GM10248 (cell line): ENCODE measurements around the gene ANKH.

ENCODE experiments used
- CTCF ChIA-PET: fragments of 300-600 bp; sonication (Branson Sonifier 250); formaldehyde crosslinking; extraction: SDS; loops from one replicate; lab custom pipeline; 2021; ENCODE audit warnings: antibody characterized with exemption; lab: Yijun Ruan, JAX
- POLR2A ChIA-PET: fragments of 350-650 bp; sonication (Branson Sonifier 250); formaldehyde crosslinking; extraction: SDS; loops from one replicate; lab custom pipeline; 2020; ENCODE audit warnings: antibody characterized with exemption; lab: Yijun Ruan, JAX
- DNase-seq: peaks from one replicate; pipeline ENCODE4 v3.0.0; 2012; ENCODE audit errors: extremely low spot score
- TF ChIP-seq, protein P1 (sequence below): IDR thresholded peaks from 2 replicates; pipeline ENCODE4 v1.5.1; 2012; ENCODE audit warnings: mild to moderate bottlenecking, low read depth; ENCODE audit errors: extremely low read depth, missing control alignments, control extremely low read depth

ANKH gene

DNA sequence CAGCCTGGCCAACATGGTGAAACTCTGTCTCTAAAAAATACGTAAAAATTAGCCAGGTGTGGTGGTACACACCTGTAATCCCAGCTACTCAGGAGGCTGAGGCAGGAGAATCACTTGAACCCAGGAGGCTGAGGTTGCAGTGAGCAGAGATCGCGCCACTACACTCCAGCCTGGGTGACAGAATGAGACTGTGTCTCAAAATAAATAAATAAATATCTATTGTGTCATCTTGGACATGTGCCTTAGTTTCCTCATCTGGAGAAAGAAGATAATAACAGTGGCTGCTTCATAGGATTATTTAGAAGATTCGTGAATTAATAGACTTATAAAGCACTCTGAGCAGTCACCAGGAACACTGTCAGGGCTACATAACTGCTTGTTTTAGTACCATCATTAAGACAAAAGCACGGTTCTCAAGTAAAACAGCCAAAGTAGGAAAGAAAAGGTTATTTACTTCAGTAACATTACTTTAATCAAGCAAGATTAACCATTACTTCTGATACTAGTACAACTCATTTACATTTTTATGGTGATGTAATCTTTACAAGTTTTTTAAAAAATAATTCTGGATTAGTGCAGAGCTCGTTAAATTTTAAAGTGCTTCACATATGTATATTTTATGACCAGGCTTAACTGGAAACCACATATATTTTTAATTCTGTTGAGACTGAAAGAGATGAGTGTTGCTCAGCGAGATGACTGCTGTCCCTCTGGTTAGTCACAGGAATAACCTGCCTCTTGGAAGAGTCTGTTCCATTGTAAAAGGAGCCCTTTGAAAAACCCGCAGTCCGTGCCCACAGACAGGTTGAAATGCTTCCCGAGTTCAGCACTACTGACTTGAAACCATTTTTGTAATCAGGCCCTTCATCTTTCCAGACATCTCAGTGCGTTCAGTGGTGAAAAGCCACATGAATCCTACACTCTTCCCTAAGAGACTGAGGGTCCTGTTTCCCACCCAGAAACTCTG lies 36.7 kb downstream of the ANKH start:
- TF ChIP-seq, protein P1, sequence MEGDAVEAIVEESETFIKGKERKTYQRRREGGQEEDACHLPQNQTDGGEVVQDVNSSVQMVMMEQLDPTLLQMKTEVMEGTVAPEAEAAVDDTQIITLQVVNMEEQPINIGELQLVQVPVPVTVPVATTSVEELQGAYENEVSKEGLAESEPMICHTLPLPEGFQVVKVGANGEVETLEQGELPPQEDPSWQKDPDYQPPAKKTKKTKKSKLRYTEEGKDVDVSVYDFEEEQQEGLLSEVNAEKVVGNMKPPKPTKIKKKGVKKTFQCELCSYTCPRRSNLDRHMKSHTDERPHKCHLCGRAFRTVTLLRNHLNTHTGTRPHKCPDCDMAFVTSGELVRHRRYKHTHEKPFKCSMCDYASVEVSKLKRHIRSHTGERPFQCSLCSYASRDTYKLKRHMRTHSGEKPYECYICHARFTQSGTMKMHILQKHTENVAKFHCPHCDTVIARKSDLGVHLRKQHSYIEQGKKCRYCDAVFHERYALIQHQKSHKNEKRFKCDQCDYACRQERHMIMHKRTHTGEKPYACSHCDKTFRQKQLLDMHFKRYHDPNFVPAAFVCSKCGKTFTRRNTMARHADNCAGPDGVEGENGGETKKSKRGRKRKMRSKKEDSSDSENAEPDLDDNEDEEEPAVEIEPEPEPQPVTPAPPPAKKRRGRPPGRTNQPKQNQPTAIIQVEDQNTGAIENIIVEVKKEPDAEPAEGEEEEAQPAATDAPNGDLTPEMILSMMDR = no peak
- CTCF ChIA-PET = no interaction called here
- DNase-seq = no peak
- POLR2A ChIA-PET = no interaction called here

DNA sequence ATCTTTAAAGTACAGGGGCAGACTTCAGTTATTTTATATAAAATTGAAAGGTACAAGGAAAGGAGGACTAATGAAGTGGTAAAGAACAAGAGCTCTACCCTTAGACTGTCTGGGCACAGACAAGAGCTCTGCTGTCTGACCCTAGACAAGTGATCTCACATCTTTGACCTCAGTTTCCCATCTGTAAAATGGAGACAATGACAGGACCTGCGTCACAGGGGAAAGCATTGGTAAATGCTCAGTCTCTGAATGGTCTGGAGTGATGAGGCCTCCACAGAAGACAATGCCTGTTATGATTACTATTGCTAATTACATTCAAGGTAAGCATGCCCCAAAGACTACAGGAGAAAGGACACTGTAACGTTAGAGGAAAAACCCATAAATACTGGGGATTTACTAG lies 37.5 kb downstream of the ANKH start:
- no peak for DNase-seq
- POLR2A ChIA-PET = no interaction called here
- CTCF ChIA-PET = interaction anchor here (1.1 kb wide), 1 partner anchor 16 kb away, joined by 4 read pairs; no protein-coding TSS in a partner anchor
- TF ChIP-seq, protein P1 = no peak

DNA sequence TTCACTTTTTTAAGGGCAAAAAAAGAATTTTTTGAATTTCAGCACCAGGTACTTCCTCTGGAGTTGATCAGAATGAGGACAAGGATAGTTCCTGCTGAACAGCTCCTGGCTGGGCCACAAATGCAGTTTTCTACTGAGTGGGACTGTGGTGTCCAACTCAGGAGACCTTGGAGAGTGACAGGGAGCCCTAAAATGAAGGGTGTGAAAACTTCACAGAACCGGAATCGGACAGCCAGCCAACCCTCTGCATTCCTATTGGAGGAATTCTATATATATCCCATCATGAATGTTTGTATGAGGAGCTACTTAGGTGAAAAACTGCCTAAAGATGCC lies 40.6 kb downstream of the ANKH start:
- CTCF ChIA-PET = interaction anchor here (1.0 to 1.5 kb wide), 3 partner anchors 9 to 20 kb away, joined by 3 to 5 read pairs (median 3); no protein-coding TSS in a partner anchor
- no peak for DNase-seq
- POLR2A ChIA-PET = no interaction called here

DNA sequence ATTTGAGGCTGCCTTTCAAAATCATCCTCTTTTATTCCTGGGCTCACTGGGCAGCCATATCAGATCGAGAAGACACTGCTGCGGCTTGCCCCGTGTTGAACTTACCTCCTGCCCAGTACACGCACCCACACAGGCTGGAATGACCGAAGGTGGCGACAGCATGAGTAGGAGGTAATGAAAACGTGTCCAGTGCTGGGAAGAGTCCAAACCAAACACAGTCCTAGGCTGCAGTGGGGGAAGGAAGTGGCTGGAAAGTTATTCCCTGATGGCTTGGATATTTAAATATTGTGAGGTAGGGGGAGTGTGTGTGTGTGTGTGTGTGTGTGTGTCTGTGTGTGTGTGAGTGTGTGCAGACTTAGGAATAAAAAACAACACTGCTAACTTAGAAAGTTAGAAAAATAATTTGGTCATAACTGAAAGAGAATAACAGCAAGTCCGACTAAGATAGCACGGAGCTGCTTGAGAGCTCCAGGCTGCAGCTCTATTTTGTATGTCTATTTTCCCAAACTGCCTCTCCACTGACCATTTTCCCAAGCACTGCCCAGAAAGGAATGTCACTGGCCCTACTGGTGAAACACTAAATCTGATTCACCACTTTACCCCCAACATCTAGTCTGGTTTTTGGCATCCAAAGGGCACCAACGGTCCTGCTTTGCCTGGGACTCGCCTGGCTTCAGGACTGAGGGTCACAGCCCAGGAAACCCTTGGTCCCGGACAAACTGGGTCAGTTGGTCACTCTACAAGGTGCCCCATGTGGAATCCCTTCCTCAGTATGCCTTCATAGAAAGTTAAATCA lies 41.2 kb downstream of the ANKH start:
- CTCF ChIA-PET = interaction anchor here (1.4 kb wide), 1 partner anchor 9 kb away, joined by 3 read pairs; no protein-coding TSS in a partner anchor
- TF ChIP-seq, protein P1 = no peak
- DNase-seq = no peak
- POLR2A ChIA-PET = no interaction called here

More for the DNA sequence above, 40.6 kb downstream of the ANKH start:
- TF ChIP-seq, protein P1 = no peak

DNA sequence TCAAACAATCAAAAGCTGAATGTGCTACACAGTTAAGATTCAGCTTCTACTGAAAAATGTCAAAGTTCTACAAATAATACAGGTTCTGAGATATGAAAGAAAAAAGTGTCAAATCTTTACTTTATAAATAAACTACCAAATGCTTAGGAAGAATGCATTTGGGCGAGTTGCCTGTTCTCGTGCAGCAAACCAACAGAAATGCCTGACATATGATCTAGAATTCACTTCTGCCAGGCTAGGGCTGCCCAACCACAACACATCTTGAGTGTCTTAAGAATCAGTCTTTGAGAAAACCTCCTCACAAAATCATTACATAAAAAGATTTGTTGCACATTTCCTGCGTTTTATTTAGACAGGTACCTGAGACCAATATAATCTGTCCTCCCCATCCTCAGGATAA lies 42.2 kb downstream of the ANKH start:
- DNase-seq = no peak
- CTCF ChIA-PET = interaction anchor here (1.6 kb wide), 1 partner anchor 11 kb away, joined by 9 read pairs; no protein-coding TSS in a partner anchor
- POLR2A ChIA-PET = no interaction called here
- TF ChIP-seq, protein P1 = no peak

DNA sequence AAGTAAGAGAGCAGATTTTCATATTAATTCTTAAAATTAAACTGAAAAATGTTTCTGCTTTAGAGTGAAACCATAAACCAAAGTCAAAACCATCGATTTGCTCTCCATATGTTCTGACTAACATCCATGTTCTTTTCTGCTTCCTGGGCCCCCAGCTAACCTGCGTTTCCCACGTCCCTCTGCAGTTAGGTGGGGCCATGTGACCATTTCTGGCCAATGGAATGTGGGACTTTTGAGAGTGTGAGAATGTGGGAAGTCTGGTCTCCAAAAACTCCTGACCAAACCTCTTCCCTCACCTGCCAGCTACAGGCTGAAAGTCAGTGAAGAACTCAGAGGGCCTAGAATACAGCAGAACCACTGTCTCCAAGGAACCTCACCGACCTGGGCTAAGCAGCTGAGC lies 44.9 kb downstream of the ANKH start:
- ChIA-PET CTCF (interaction anchor here (1.0 to 1.5 kb wide), 3 partner anchors 11 to 47 kb away, joined by 3 to 5 read pairs (median 3); no protein-coding TSS in a partner anchor), POLR2A (no interaction called here)
- no peak for DNase-seq
- TF ChIP-seq, protein P1 = no peak
